Measurements from ENCODE around the gene BTG2. TPM values are rescaled to one million over a fixed set of nuclear protein-coding genes. Genes with fewer than 3 reads are reported as not detected.

BTG2 gene
- total RNA-seq, 4 donors from 2014 or later: 98.6 to 205 (median 131) TPM

GRCh38 chr1:203306089-203306964, 1.0 kb downstream of the BTG2 start:
- H3K4me3 ChIP-seq (ENCODE audit: low read depth, poor library complexity, severe bottlenecking): peak overlapping the region; percentile 93
- DNase-seq (ENCODE audit: low spot score in 2 of 2): peak; percentile 86 to 93
- 0% methylated on average over 16 to 18 of the region's 22 CpGs for WGBS, 2 donors
- no peak for TF ChIP-seq POLR2A (IDR thresholded peaks at IDR 0.05)
- TF ChIP-seq, protein P1, sequence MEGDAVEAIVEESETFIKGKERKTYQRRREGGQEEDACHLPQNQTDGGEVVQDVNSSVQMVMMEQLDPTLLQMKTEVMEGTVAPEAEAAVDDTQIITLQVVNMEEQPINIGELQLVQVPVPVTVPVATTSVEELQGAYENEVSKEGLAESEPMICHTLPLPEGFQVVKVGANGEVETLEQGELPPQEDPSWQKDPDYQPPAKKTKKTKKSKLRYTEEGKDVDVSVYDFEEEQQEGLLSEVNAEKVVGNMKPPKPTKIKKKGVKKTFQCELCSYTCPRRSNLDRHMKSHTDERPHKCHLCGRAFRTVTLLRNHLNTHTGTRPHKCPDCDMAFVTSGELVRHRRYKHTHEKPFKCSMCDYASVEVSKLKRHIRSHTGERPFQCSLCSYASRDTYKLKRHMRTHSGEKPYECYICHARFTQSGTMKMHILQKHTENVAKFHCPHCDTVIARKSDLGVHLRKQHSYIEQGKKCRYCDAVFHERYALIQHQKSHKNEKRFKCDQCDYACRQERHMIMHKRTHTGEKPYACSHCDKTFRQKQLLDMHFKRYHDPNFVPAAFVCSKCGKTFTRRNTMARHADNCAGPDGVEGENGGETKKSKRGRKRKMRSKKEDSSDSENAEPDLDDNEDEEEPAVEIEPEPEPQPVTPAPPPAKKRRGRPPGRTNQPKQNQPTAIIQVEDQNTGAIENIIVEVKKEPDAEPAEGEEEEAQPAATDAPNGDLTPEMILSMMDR (IDR thresholded peaks at IDR 0.05): no peak
- intact Hi-C loops (cut with DNase I; ENCODE audit: low total_unique reads): no loop called here

GRCh38 chr1:203306965-203307541, 1.7 kb downstream of the BTG2 start:
- TF ChIP-seq POLR2A (IDR thresholded peaks at IDR 0.05): no peak
- TF ChIP-seq, protein P1 (IDR thresholded peaks at IDR 0.05): no peak
- peak overlapping the region; percentile 93 for H3K4me3 ChIP-seq (ENCODE audit: low read depth, poor library complexity, severe bottlenecking)
- DNase-seq (ENCODE audit: low spot score in 2 of 2): no peak
- 44 to 56% methylated on average over 17 to 21 of the region's 21 CpGs for WGBS, 2 donors
- intact Hi-C loops (cut with DNase I; ENCODE audit: low total_unique reads): no loop called here

DNA sequence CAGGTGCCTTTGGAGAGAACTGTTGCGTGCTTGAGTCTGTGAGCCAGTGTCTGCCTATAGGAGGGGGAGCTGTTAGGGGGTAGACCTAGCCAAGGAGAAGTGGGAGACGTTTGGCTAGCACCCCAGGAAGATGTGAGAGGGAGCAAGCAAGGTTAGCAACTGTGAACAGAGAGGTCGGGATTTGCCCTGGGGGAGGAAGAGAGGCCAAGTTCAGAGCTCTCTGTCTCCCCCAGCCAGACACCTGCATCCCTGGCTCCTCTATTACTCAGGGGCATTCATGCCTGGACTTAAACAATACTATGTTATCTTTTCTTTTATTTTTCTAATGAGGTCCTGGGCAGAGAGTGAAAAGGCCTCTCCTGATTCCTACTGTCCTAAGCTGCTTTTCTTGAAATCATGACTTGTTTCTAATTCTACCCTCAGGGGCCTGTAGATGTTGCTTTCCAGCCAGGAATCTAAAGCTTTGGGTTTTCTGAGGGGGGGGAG, 2.4 kb downstream of the BTG2 start:
- TF ChIP-seq POLR2A (IDR thresholded peaks at IDR 0.05): no peak
- TF ChIP-seq, protein P1 (IDR thresholded peaks at IDR 0.05): no peak
- intact Hi-C loops (cut with DNase I; ENCODE audit: low total_unique reads): no loop called here
- H3K4me3 ChIP-seq (ENCODE audit: low read depth, poor library complexity, severe bottlenecking): no peak overlapping the region
- 24 to 28% methylated on average over 3 of the region's 3 CpGs for WGBS, 2 donors
- DNase-seq (ENCODE audit: low spot score in 2 of 2): no peak

GRCh38 chr1:203308328-203308922, 3.1 kb downstream of the BTG2 start:
- intact Hi-C loops (cut with DNase I; ENCODE audit: low total_unique reads): no loop called here
- no peak for DNase-seq (ENCODE audit: low spot score in 2 of 2)
- H3K4me3 ChIP-seq (ENCODE audit: low read depth, poor library complexity, severe bottlenecking): no peak overlapping the region
- 36 to 38% methylated on average over 5 of the region's 5 CpGs for WGBS, 2 donors
- TF ChIP-seq POLR2A (IDR thresholded peaks at IDR 0.05): no peak
- TF ChIP-seq, protein P1 (IDR thresholded peaks at IDR 0.05): no peak

- no peak for DNase-seq (ENCODE audit: low spot score in 2 of 2)
- no peak for TF ChIP-seq POLR2A (IDR thresholded peaks at IDR 0.05)
- TF ChIP-seq, protein P1 (IDR thresholded peaks at IDR 0.05): no peak
- WGBS, 2 donors: 46 to 67% methylated on average over 1 of the region's 1 CpG
- intact Hi-C loops (cut with DNase I; ENCODE audit: low total_unique reads): no loop called here
- no peak overlapping the region for H3K4me3 ChIP-seq (ENCODE audit: low read depth, poor library complexity, severe bottlenecking)
These were observed 3.6 kb downstream of the BTG2 start for GRCh38 chr1:203308923-203309331.
